SK-N-SH (cell line): ENCODE data around the gene PDYN. TPM values are rescaled to one million over a fixed set of nuclear protein-coding genes. Genes with fewer than 3 reads are reported as not detected.

ENCODE experiments used
- CTCF ChIA-PET: fragments of 300-600, 350-600 bp; formaldehyde crosslinking; extraction: SDS; loops from one replicate; lab custom pipeline; 2021; lab: Yijun Ruan, JAX
- POLR2A ChIA-PET: fragments of 350-600 bp; sonication (Branson Sonifier 250); formaldehyde crosslinking; extraction: SDS; loops from one replicate; lab custom pipeline; 2020; ENCODE audit warnings: antibody characterized with exemption, inconsistent platforms; lab: Yijun Ruan, JAX
- DNase-seq: peaks from one replicate; pipeline ENCODE4 v3.0.0; 2012
- H2AFZ ChIP-seq: fragments of 200-600 bp; sonication (generic); 2 replicates; pipeline ENCODE4 v1.8.1; 2016; ENCODE audit warnings: antibody characterized with exemption, mild to moderate bottlenecking, low read depth
- H3F3A ChIP-seq: fragments of 200-600 bp; sonication (generic); replicated peaks from 2 replicates; pipeline ENCODE3; 2016; ENCODE audit warnings: antibody characterized with exemption, mild to moderate bottlenecking; ENCODE audit not compliant: insufficient read depth
- H3K27ac ChIP-seq, 2 experiments: fragments of 200-500 bp in 1 of 2; fragments of 200-600 bp in 1 of 2; sonication (Bioruptor generic) in 1 of 2; sonication (generic), shearing (Covaris generic) in 1 of 2; 2 replicates each; pipeline versions ENCODE4 v1.5.1 to v1.6.1; 2014 to 2016; ENCODE audit warnings: low read depth in 2 of 2, inconsistent platforms in 1 of 2, low read length in 1 of 2, mild to moderate bottlenecking in 1 of 2, mixed read lengths in 1 of 2
- H3K27me3 ChIP-seq: fragments of 200-600 bp; sonication (generic), shearing (Covaris generic); 2 replicates; pipeline ENCODE4 v1.6.1; 2016; ENCODE audit warnings: mixed run types; ENCODE audit not compliant: insufficient read depth
- H3K36me3 ChIP-seq, 2 experiments: fragments of 200-500 bp in 1 of 2; fragments of 200-600 bp in 1 of 2; sonication (Bioruptor generic) in 1 of 2; sonication (generic) in 1 of 2; replicated peaks in 1 of 2; 2 replicates each; pipeline versions ENCODE3 to v1.5.1; 2014 to 2016; ENCODE audit warnings: low read length in 1 of 2, mild to moderate bottlenecking in 1 of 2; ENCODE audit not compliant: insufficient read depth in 2 of 2, control insufficient read depth in 1 of 2
- H3K4me1 ChIP-seq, 2 experiments: fragments of 200-500 bp in 1 of 2; fragments of 200-600 bp in 1 of 2; sonication (Bioruptor generic) in 1 of 2; sonication (generic), shearing (Covaris generic) in 1 of 2; 2 replicates each; pipeline versions ENCODE4 v1.5.1 to v1.6.1; 2014 to 2016; ENCODE audit warnings: low read depth in 1 of 2, low read length in 1 of 2, mixed run types in 1 of 2; ENCODE audit not compliant: insufficient read depth in 2 of 2, control insufficient read depth in 1 of 2
- H3K4me2 ChIP-seq: fragments of 200-600 bp; sonication (generic), shearing (Covaris generic); 2 replicates; pipeline ENCODE4 v1.6.1; 2017; ENCODE audit warnings: mixed run types
- H3K4me3 ChIP-seq, 2 experiments: fragments of 200-500 bp in 1 of 2; fragments of 200-600 bp in 1 of 2; sonication (Bioruptor generic) in 1 of 2; sonication (generic), shearing (Covaris generic) in 1 of 2; 2 replicates each; pipeline versions ENCODE4 v1.5.1 to v1.8.1; 2014 to 2016; ENCODE audit warnings: low read depth in 2 of 2, inconsistent platforms in 1 of 2, low read length in 1 of 2, mild to moderate bottlenecking in 1 of 2, mixed read lengths in 1 of 2, moderate library complexity in 1 of 2
- H3K79me2 ChIP-seq: fragments of 200-600 bp; sonication (generic); 2 replicates; pipeline ENCODE4 v1.8.1; 2017; ENCODE audit warnings: mild to moderate bottlenecking; ENCODE audit not compliant: insufficient read depth
- H3K9ac ChIP-seq: fragments of 200-600 bp; sonication (generic); 2 replicates; pipeline ENCODE4 v1.6.1; 2017; ENCODE audit warnings: mixed run types
- H3K9me2 ChIP-seq: fragments of 200-600 bp; sonication (generic); 2 replicates; pipeline ENCODE4 v1.6.1; 2017; ENCODE audit warnings: mixed run types
- H3K9me3 ChIP-seq: fragments of 200-600 bp; sonication (generic); 2 replicates; pipeline ENCODE4 v1.6.1; 2017; ENCODE audit warnings: mixed run types, mild to moderate bottlenecking, moderate library complexity
- H4K20me1 ChIP-seq: fragments of 200-600 bp; sonication (generic); 2 replicates; pipeline ENCODE4 v1.6.1; 2017; ENCODE audit warnings: mild to moderate bottlenecking, mixed run types; ENCODE audit not compliant: insufficient read depth
- EZH2phosphoT487 ChIP-seq: fragments of 200-600 bp; sonication (generic); IDR thresholded peaks from 2 replicates; pipeline ENCODE4 v1.6.1; 2017; ENCODE audit warnings: low read depth, mixed run types, mild to moderate bottlenecking, antibody characterized with exemption, moderate library complexity, borderline replicate concordance
- FOSL2 ChIP-seq: IDR thresholded peaks from 2 replicates; pipeline ENCODE4 v1.4.0; 2012; ENCODE audit warnings: low read depth, mild to moderate bottlenecking, moderate library complexity, borderline replicate concordance
- FOXJ3 ChIP-seq: sonication (generic); formaldehyde crosslinking; IDR thresholded peaks from 2 replicates; pipeline ENCODE4 v1.5.1; 2020; ENCODE audit warnings: mild to moderate bottlenecking, missing genetic modification reagents
- FOXM1 ChIP-seq: IDR thresholded peaks from 2 replicates; pipeline ENCODE4 v1.4.0; 2012; ENCODE audit warnings: low read depth, mild to moderate bottlenecking
- GABPA ChIP-seq: IDR thresholded peaks from 2 replicates; pipeline ENCODE4 v1.4.0; 2012; ENCODE audit warnings: low read depth, mild to moderate bottlenecking
- JUND ChIP-seq: IDR thresholded peaks from 2 replicates; pipeline ENCODE4 v1.4.0; 2012
- MEF2A ChIP-seq: IDR thresholded peaks from 2 replicates; pipeline ENCODE4 v1.4.0; 2012; ENCODE audit warnings: low read depth, borderline replicate concordance
- NFIC ChIP-seq: IDR thresholded peaks from 2 replicates; pipeline ENCODE4 v1.4.0; 2012; ENCODE audit warnings: borderline replicate concordance
- PBX3 ChIP-seq: IDR thresholded peaks from 2 replicates; pipeline ENCODE4; 2012
- POLR2AphosphoS5 ChIP-seq: IDR thresholded peaks from 2 replicates; pipeline ENCODE4 v1.6.1; 2012; ENCODE audit warnings: low read depth, low read length
- SIN3A ChIP-seq: IDR thresholded peaks from 2 replicates; pipeline ENCODE4 v1.6.1; 2012; ENCODE audit warnings: low read depth, mild to moderate bottlenecking, low read length, moderate library complexity, borderline replicate concordance
- SMC3 ChIP-seq: IDR thresholded peaks from 2 replicates; pipeline ENCODE4 v1.6.1; 2012; ENCODE audit warnings: low read depth, low read length, improper control_type of control experiment
- TCF12 ChIP-seq: IDR thresholded peaks from 2 replicates; pipeline ENCODE4 v1.4.0; 2012
- USF1 ChIP-seq: IDR thresholded peaks from 2 replicates; pipeline ENCODE4 v1.4.0; 2012; ENCODE audit warnings: low read depth, borderline replicate concordance
- USF2 ChIP-seq: fragments of 150-350 bp; IDR thresholded peaks from 2 replicates; pipeline ENCODE4 v1.6.1; 2017; ENCODE audit warnings: antibody characterized with exemption, low read length, low read depth, borderline replicate concordance
- YY1 ChIP-seq: IDR thresholded peaks from 2 replicates; pipeline ENCODE4 v1.4.0; 2012; ENCODE audit warnings: low read depth, mild to moderate bottlenecking
- ZBTB33 ChIP-seq: IDR thresholded peaks from 2 replicates; pipeline ENCODE4 v1.4.0; 2012; ENCODE audit warnings: low read depth, borderline replicate concordance
- WGBS: methylation state at CpG from one replicate; pipeline ENCODE4 v1.1.6; 2017; ENCODE audit warnings: low lambda C conversion rate; 5-methylcytosine and 5-hydroxymethylcytosine counted together
- polyA plus RNA-seq, 3 experiments: library from polyadenylated mRNA; depleted of rRNA; stranded (reverse); fragments of >200 nt; gene quantifications; 2 replicates each; pipeline ENCODE4 v1.2.3, GENCODE V29; 2012

Gene PDYN
- polyA plus RNA-seq, 1 of the 3 experiments (the other 2 are of a cell fraction) = not detected

- Histone ChIP-seq H3K4me3 (no peak overlapping the region), H3K9me3 (no peaks in the 10 kb centered on the region), H3K79me2 (no peaks in the 10 kb centered on the region), H3K4me2 (no peak overlapping the region), H3K4me1 (peaks cover 1 to 28% of the 10 kb centered on the region in 2 experiments; a peak in 3 of 4 replicates), H4K20me1 (no peaks in the 10 kb centered on the region), H3K36me3 (peaks cover 0 to 6% of the 10 kb centered on the region in 2 experiments), H3F3A (no peaks in the 10 kb centered on the region), H3K27me3 (no peaks in the 10 kb centered on the region; the same call in 1 of the 2 replicates), H3K9ac (no peak overlapping the region), H3K27ac (no peak overlapping the region), H3K9me2 (no peaks in the 10 kb centered on the region), H2AFZ (no peak overlapping the region)
- TF ChIP-seq MEF2A (no peak), JUND (no peak), GABPA (no peak), FOXM1 (no peak), USF2 (no peak), FOXJ3 (no peak), SMC3 (no peak), PBX3 (no peak)
- ChIA-PET POLR2A (no interaction called here), CTCF (interaction anchor here (1.1 to 1.8 kb wide), 2 partner anchors 137 to 233 kb away, joined by 4 to 5 read pairs; no protein-coding TSS in a partner anchor)
- no peak for DNase-seq
- 94% methylated on average over 3 of the region's 4 CpGs for WGBS
These were observed 54.6 kb downstream of the PDYN start for GRCh38 chr20:1939270-1939595.

GRCh38 chr20:1938464-1939269 is 55.2 kb downstream of the PDYN start:
- Histone ChIP-seq H3K4me3 (no peak overlapping the region), H3K27ac (no peak overlapping the region), H3K36me3 (peaks cover 0 to 6% of the 10 kb centered on the region in 2 experiments), H3F3A (peaks cover 5% of the 10 kb centered on the region), H4K20me1 (no peaks in the 10 kb centered on the region), H3K4me2 (no peak overlapping the region), H2AFZ (no peak overlapping the region), H3K79me2 (no peaks in the 10 kb centered on the region), H3K9ac (no peak overlapping the region)
- no peak for DNase-seq
- WGBS = 82% methylated on average over 9 of the region's 14 CpGs
- ChIA-PET POLR2A (no interaction called here), CTCF (interaction anchor here (1.1 to 1.8 kb wide), 3 partner anchors 27 to 234 kb away, joined by 4 to 5 read pairs (median 4); no protein-coding TSS in a partner anchor)
- no peak for TF ChIP-seq FOXM1
- TF ChIP-seq FOSL2 = no peak
- no peak for TF ChIP-seq USF1
- no peak for TF ChIP-seq NFIC
- TF ChIP-seq POLR2AphosphoS5 = no peak
- TF ChIP-seq GABPA = no peak
- no peak for TF ChIP-seq EZH2phosphoT487
- TF ChIP-seq TCF12 = no peak
- no peak for TF ChIP-seq YY1
- no peak for TF ChIP-seq SIN3A
- TF ChIP-seq SMC3 = no peak
- no peak for TF ChIP-seq ZBTB33
- TF ChIP-seq PBX3 = no peak
- TF ChIP-seq, all 33 proteins: peak for 0
- H3K9me3 ChIP-seq = no peaks in the 10 kb centered on the region
- H3K4me1 ChIP-seq = peaks cover 7 to 34% of the 10 kb centered on the region in 2 experiments; a peak in 3 of 4 replicates
- H3K27me3 ChIP-seq = no peaks in the 10 kb centered on the region; the same call in 1 of the 2 replicates
- H3K9me2 ChIP-seq = no peaks in the 10 kb centered on the region
